HepG2 (cell line): ENCODE results near the gene TRIM54. TPM values are rescaled to one million over a fixed set of nuclear protein-coding genes. Genes with fewer than 3 reads are reported as not detected.

Experiments
- ATAC-seq: fragments of 200-7000 bp; cut with Tn5 transposase; 3 replicates; pipeline ENCODE4 v1.9.1; 2020; ENCODE audit warnings: mild to moderate bottlenecking, moderate library complexity
- BruUV-seq: library from RNA; stranded (reverse); fragments of 400-500 nt; replicated peaks from 2 replicates; lab custom pipeline; 2021; lab: Mats Ljungman, UMichigan
- CTCF ChIA-PET: fragments of 300-600 bp; formaldehyde crosslinking; extraction: SDS; loops from one replicate; lab custom pipeline; 2021; ENCODE audit warnings: low total read pairs, inconsistent platforms, low intra/inter-chr PET ratio; lab: Yijun Ruan, JAX
- POLR2A ChIA-PET: fragments of 350-600 bp; sonication (Branson Sonifier 250); formaldehyde crosslinking; loops from one replicate; lab custom pipeline; 2020; ENCODE audit warnings: antibody characterized with exemption, inconsistent platforms; lab: Yijun Ruan, JAX
- DNase-seq: peaks from one replicate; pipeline ENCODE4 v3.0.0-alpha.2; 2015; ENCODE audit warnings: low spot score
- FAIRE-seq: peaks from 3 replicates; lab custom pipeline; 2011; peaks lifted over from hg19 to GRCh38; lab: Jason Lieb, UNC
- H2AFZ ChIP-seq: one replicate; pipeline ENCODE4 v1.6.1; 2011; ENCODE audit warnings: low read length, inconsistent platforms
- H3K27ac ChIP-seq: fragments of 300-600 bp; 3 replicates; pipeline ENCODE4 v1.8.0; 2011; ENCODE audit warnings: mixed run types, mild to moderate bottlenecking, mixed read lengths, low read length, inconsistent platforms; ENCODE audit not compliant: insufficient read depth; ENCODE audit errors: extremely low read length
- H3K27me3 ChIP-seq, 2 experiments: fragments of 200-600 bp in 1 of 2; 2 replicates in 1 of 2; 3 replicates in 1 of 2; pipeline versions ENCODE4 v1.6.0 to v1.8.0; 2011; ENCODE audit warnings: low read length in 2 of 2, mild to moderate bottlenecking in 2 of 2, moderate library complexity in 2 of 2, inconsistent platforms in 1 of 2; ENCODE audit not compliant: insufficient read depth in 2 of 2, control insufficient read depth in 1 of 2
- H3K36me3 ChIP-seq, 2 experiments: fragments of 200-600 bp in 1 of 2; replicated peaks in 1 of 2; 2 replicates in 1 of 2; 3 replicates in 1 of 2; pipeline versions ENCODE4 v1.5.1 to v1.8.0; 2011; ENCODE audit warnings: low read length in 2 of 2, inconsistent platforms in 1 of 2; ENCODE audit not compliant: insufficient read depth in 2 of 2, control insufficient read depth in 1 of 2
- H3K4me1 ChIP-seq: 2 replicates; pipeline ENCODE4 v1.5.1; 2012; ENCODE audit warnings: low read length, inconsistent platforms; ENCODE audit not compliant: insufficient read depth
- H3K4me2 ChIP-seq: 2 replicates; pipeline ENCODE4 v1.6.0; 2011; ENCODE audit warnings: low read depth, low read length, inconsistent platforms
- H3K4me3 ChIP-seq, 3 experiments: fragments of 200-600 bp in 1 of 3; sonication (generic), shearing (Covaris generic) in 1 of 3; replicated peaks in 1 of 3; 2 replicates each; pipeline ENCODE4 v1.5.1; 2011 to 2016; ENCODE audit warnings: low read length in 3 of 3, inconsistent platforms in 2 of 3, low read depth in 2 of 3, mild to moderate bottlenecking in 2 of 3, control low read depth in 1 of 3, mixed read lengths in 1 of 3; ENCODE audit not compliant: insufficient read depth in 1 of 3
- H3K79me2 ChIP-seq: one replicate; pipeline ENCODE4 v1.6.1; 2011; ENCODE audit warnings: low read length, inconsistent platforms; ENCODE audit not compliant: insufficient read depth
- H3K9ac ChIP-seq: 2 replicates; pipeline ENCODE4 v1.6.0; 2011; ENCODE audit warnings: mild to moderate bottlenecking, low read depth, low read length, inconsistent platforms; ENCODE audit not compliant: insufficient read depth
- H3K9me3 ChIP-seq: 2 replicates; pipeline ENCODE4 v1.5.1; 2012; ENCODE audit warnings: mild to moderate bottlenecking, low read length
- H4K20me1 ChIP-seq: 2 replicates; pipeline ENCODE4 v1.6.0; 2011; ENCODE audit warnings: inconsistent platforms, mild to moderate bottlenecking, low read length, moderate library complexity; ENCODE audit not compliant: insufficient read depth
- TFDP2 ChIP-seq: sonication (generic); formaldehyde crosslinking; IDR thresholded peaks from 2 replicates; pipeline ENCODE4 v1.4.0; 2020; ENCODE audit warnings: missing genetic modification reagents
- THRA ChIP-seq: sonication (generic); formaldehyde crosslinking; IDR thresholded peaks from 2 replicates; pipeline ENCODE4 v1.4.0; 2020; ENCODE audit warnings: missing genetic modification reagents, borderline replicate concordance
- ZNF547 ChIP-seq: sonication (generic); formaldehyde crosslinking; IDR thresholded peaks from 2 replicates; pipeline ENCODE4 v1.5.1; 2020; ENCODE audit warnings: mild to moderate bottlenecking, missing genetic modification reagents
- ZNF737 ChIP-seq: sonication (generic); formaldehyde crosslinking; IDR thresholded peaks from 2 replicates; pipeline ENCODE4 v1.5.0; 2020; ENCODE audit warnings: missing genetic modification reagents, mild to moderate bottlenecking, borderline replicate concordance
- WGBS: methylation state at CpG from one replicate; pipeline ENCODE4 v1.1.6; 2017; ENCODE audit warnings: low lambda C conversion rate; 5-methylcytosine and 5-hydroxymethylcytosine counted together
- in situ Hi-C: cut with HindIII; loops from 2 replicates; pipeline ENCODE4 v1.10.0; 2017; ENCODE audit warnings: low pct_unique_long_range_greater_than_20kb; ENCODE audit not compliant: extremely low pct_ligation_motif_present
- intact Hi-C: fragments of 100-400 bp; cut with micrococcal nuclease; formaldehyde crosslinking; loops from one replicate; pipeline ENCODE4 v1.10.0; 2022; ENCODE audit not compliant: unreplicated experiment
- polyA plus RNA-seq, 8 experiments: library from polyadenylated mRNA; depleted of rRNA in 3 of 8; stranded (reverse) in 7 of 8; unstranded in 1 of 8; fragments of >200 nt; fragmentation: Illumina TruSeq in 4 of 8; extraction: Trizol in 4 of 8; gene quantifications; 2 replicates each; pipeline versions ENCODE4 v1.2.1 to v1.2.3, GENCODE V29; 2011 to 2016; ENCODE audit warnings: low read depth in 4 of 8, missing spikeins in 1 of 8, mixed read lengths in 1 of 8; ENCODE audit not compliant: insufficient read depth in 1 of 8
- total RNA-seq, 5 experiments: library from RNA; depleted of rRNA; stranded (reverse); fragments of >200 nt; fragmentation: Illumina TruSeq; extraction: Trizol; gene quantifications; 2 replicates each; pipeline ENCODE4 v1.2.3, GENCODE V29; 2016; ENCODE audit warnings: low read depth in 1 of 5

TRIM54 gene
- total and polyA plus RNA-seq, 2 of the 13 experiments (the other 11 are each of a cell fraction or from before 2014, with no cell fraction given), result 0.07 to 0.13 TPM

DNA sequence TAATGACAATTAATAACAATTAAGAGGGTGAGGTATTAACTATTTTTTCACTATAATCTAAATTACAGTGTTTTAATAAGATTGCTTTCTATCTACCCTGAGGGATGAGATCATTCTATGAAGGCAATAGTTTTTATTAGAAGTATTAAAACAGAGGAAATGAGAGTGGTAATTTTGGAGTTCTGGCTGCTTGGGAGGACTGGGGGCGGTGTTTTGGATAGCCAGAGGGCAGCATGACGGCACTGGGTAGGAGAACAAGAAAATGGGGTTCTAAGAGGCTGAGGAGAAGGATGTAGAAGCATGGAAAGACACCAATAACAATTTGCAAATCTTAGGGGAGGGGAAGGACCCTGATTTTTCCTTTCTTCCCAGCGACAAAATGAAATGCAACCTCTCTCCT lies 12.1 kb upstream of the TRIM54 start (continued):
- TF ChIP-seq TFDP2 (CRISPR knock-in tag), result no peak
- no peak for TF ChIP-seq ZNF737 (CRISPR knock-in tag)

DNA sequence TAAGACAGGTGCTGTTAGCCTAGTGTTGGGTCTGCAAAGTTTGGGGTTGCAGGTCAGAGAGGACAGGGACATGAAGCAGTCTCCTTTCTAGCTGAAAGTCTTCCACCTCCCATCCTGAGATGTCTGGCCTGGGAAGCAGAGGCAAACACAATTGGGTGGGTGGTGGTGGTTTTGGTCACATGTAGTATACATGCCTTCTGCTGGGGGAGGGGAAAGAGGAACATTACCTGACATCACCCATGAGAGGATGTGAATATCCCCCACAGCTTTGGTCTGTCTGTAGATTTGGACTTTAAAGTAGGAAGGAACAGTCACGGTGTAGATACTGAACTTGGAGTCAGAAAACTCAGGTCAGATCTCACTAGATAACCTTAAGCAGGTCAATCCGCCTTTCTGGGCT lies 11.6 kb upstream of the TRIM54 start:
- intact Hi-C loops (no loop called here), in situ Hi-C loops (no loop called here)
- no peaks in the 10 kb centered on the region for H3K36me3 ChIP-seq
- H3K4me3 ChIP-seq, result no peak overlapping the region
- CTCF ChIA-PET, result no interaction called here
- H4K20me1 ChIP-seq, result no peaks in the 10 kb centered on the region
- H3K9me3 ChIP-seq, result no peaks in the 10 kb centered on the region
- no peak overlapping the region for H2AFZ ChIP-seq
- no peak for DNase-seq
- no peak overlapping the region for H3K4me2 ChIP-seq
- H3K79me2 ChIP-seq, result no peaks in the 10 kb centered on the region
- peaks cover 7 to 69% of the 10 kb centered on the region in 2 experiments for H3K27me3 ChIP-seq
- TF ChIP-seq THRA (CRISPR knock-in tag) (no peak), ZNF547 (CRISPR knock-in tag) (no peak)
- BruUV-seq, result no TSS peak
- peaks cover 12% of the 10 kb centered on the region; the same call in 1 of the 2 replicates for H3K4me1 ChIP-seq
- no peak for ATAC-seq
- WGBS, result 13% methylated on average over 2 of the region's 2 CpGs
- no peak for FAIRE-seq
- H3K27ac ChIP-seq, result no peak overlapping the region
- H3K9ac ChIP-seq, result no peak overlapping the region
- POLR2A ChIA-PET, result interaction anchor here (1.2 kb wide), 1 partner anchor 22 kb away, joined by 3 read pairs; no protein-coding TSS in a partner anchor
